NOMO-1 treated with dmso at 0.1 percent for 144 hours (cell line): ENCODE measurements around the gene TXLNA.

ENCODE experiments used
- DNase-seq: peaks from one replicate; lab custom pipeline; 2025; ENCODE audit not compliant: unreplicated experiment; lab: John Stamatoyannopoulos, UW

The TXLNA gene

DNA sequence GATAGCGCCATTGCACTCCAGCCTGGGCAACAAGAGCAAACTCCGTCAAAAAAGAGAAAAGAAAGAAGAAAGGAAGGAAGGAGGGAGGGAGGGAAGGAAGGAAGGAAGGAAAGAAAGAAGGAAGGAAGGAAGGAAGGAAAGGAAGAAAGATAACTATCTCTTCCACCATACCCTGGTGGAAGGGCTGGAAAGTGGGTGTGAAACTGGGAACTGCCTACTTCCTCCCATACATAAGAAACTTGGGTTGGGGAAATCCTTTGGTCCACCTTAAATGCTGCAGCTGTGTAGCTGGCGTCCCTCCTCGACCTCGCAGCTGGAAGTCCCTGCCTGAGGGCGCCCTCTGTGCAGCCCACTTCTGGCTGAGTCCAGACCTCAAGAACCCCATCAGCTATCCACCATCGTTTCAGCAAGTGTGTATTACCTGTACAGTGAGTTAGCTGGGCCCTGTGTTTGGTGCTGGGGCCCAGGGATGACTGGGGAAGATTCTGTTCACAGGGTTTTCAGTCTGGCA is 62.9 kb downstream of the TXLNA start:
- no peak for DNase-seq

DNA sequence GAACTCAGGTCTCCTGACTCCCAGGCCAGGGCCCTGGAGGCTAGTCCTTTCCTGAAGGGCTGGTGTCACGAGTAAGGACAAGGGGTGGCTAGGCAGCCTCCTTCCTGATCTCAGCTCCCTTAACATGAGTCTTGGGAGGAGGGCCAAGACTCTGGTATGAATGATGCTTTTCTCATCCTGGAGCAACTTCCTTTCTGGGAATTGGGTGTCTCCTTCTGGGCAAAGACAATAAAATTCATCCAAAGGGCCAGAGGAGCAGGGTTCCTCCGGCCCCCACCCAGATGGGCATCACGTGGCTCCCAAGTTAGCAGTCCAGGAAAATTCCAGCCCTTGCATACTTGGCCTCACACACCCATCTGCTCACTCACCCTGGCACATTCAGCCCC is 67.4 kb downstream of the TXLNA start, which contains the start of gene FAM167B:
TSS of gene FAM167B (plus strand) at position 335 of the 386 bp plus-strand sequence. CDS start 200 bp downstream, outside the sequence.
- no peak for DNase-seq

DNA sequence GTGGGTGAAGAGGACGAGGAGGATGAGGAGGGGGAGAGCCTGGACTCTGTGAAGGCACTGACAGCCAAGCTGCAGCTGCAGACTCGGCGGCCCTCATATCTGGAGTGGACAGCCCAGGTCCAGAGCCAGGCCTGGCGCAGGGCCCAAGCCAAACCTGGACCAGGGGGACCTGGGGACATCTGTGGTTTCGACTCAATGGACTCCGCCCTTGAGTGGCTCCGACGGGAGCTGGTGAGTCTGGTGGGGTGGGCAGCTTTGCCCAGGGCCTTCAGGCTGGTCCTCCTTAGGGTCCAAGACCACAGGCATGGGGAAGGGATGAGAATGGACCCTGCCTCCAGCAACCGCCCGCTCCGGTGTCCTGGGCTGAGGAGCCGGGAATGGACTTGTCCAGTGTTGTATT is 68.0 kb downstream of the TXLNA start:
- no peak for DNase-seq
